Motor neuron (in vitro differentiated cells): ENCODE results near the gene SIGLEC1. TPM values are rescaled to one million over a fixed set of nuclear protein-coding genes. Genes with fewer than 3 reads are reported as not detected.
A peak's percentile ranks its signal among the peaks of the same experiment; 100 is the strongest.

ENCODE experiments used
- ATAC-seq, 8 experiments: fragments of 200-7000 bp; cut with Tn5 transposase; replicated peaks in 6 of 8; 2 replicates each; pipeline ENCODE4 v1.8.0; 2021; ENCODE audit warnings: mild to moderate bottlenecking in 8 of 8, moderate library complexity in 8 of 8
- H3K27ac ChIP-seq, 2 donors: fragments of 250-450 bp; sonication (Bioruptor Pico); 2 replicates each; pipeline ENCODE4 v1.9.0; 2021; ENCODE audit warnings: antibody characterized with exemption in 2 of 2, mild to moderate bottlenecking in 2 of 2, moderate library complexity in 1 of 2
- H3K4me1 ChIP-seq, 2 donors: fragments of 250-450 bp; sonication (Bioruptor Pico); replicated peaks in 1 of 2; 2 replicates each; pipeline ENCODE4 v1.6.1; 2021; ENCODE audit warnings: antibody characterized with exemption in 2 of 2, mild to moderate bottlenecking in 2 of 2, moderate library complexity in 1 of 2
- H3K4me3 ChIP-seq, 5 donors: fragments of 250-450 bp; sonication (Bioruptor Pico); 2 replicates each; pipeline ENCODE4 v1.9.0; 2021; ENCODE audit warnings: antibody characterized with exemption in 5 of 5, mild to moderate bottlenecking in 5 of 5, moderate library complexity in 4 of 5
- WGBS, 10 experiments: fragments of 450-650 bp; shearing (Covaris generic); methylation state at CpG; one replicate each; pipeline ENCODE4 v1.0.0; 2022; 5-methylcytosine and 5-hydroxymethylcytosine counted together
- in situ Hi-C, 9 experiments: fragments of 400-800 bp; cut with MboI; loops; one replicate each; pipeline ENCODE4 v1.15.0; 2021; ENCODE audit warnings: low sequenced_read_pairs in 9 of 9, low pct_unique_long_range_greater_than_20kb in 2 of 9; ENCODE audit not compliant: unreplicated experiment in 9 of 9
- total RNA-seq, 8 experiments: library from RNA; unstranded; fragments of 300-600 nt; gene quantifications; 2 replicates each; pipeline versions ENCODE4 v1.2.3 to v1.2.4, GENCODE V29; 2022

Gene SIGLEC1
- total RNA-seq, 8 experiments from 2014 or later: 0.07 to 0.66 (median 0.31) TPM

DNA sequence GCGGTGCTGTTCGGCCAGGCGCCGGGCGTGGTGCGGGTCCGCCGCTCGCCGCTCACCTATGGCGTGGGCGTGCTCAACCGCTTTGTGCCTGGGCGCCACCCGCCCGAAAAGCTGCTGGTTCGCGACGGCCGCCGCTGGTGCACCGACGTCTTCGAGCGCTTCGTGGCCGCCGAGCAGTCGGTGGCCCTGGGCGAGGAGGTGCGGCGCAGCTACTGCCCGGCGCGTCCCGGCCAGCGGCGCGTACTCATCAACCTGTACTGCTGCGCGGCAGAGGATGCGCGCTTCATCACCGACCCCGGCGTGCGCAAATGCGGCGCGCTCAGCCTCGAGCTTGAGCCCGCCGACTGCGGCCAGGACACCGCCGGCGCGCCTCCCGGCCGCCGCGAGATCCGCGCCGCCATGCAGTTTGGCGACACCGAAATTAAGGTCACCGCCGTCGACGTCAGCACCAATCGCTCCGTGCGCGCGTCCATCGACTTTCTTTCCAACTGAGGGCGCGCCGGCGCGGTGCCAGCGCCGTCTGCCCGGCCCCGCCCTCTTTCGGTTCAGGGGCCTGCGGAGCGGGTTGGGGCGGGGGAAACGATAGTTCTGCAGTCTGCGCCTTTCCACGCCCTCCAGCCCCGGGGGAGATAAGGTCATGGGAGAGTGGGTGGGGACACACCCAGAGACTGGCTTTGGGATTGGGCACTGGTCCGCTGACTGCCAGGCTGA, 39.4 kb upstream of the SIGLEC1 start:
- 16 to 98% (median 91%) methylated on average over 4 to 58 of the region's 95 CpGs; no CpG with 5 or more reads in 5 of the 10 experiments for WGBS, 10 experiments

DNA sequence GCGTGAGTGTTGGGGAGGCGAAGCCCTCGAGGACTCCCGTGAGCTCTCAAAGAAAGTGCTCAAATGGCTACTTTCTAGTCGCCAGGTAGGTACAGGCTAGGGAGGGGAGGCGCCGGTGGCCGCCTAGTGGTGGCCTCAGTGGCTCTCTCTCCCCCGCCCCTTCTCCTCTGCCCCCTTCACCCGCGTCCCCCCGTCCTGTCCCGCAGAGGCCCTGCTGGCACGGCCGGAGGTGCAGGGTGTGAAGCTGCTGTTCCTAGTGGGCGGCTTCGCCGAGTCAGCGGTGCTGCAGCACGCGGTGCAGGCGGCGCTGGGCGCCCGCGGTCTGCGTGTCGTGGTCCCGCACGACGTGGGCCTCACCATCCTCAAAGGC, 38.9 kb upstream of the SIGLEC1 start:
- 93 to 100% methylated on average over 1 to 3 of the region's 31 CpGs; no CpG with 5 or more reads in 8 of the 10 experiments for WGBS, 10 experiments
- peaks cover 0 to 4% of the 10 kb centered on the region in 2 donors for H3K4me1 ChIP-seq
- in situ Hi-C loops: no loop called here
- no peak overlapping the region for H3K27ac ChIP-seq
- no peak overlapping the region for H3K4me3 ChIP-seq
- no peak for ATAC-seq

More for the DNA sequence above, 39.4 kb upstream of the SIGLEC1 start:
- in situ Hi-C loops: no loop called here
- H3K4me3 ChIP-seq: peak overlapping the region in 1 of 5 donors; percentile 13
- peak in 2 of 8 experiments; percentile 17 to 60 for ATAC-seq
- no peak overlapping the region for H3K27ac ChIP-seq
- peaks cover 0 to 4% of the 10 kb centered on the region in 2 donors for H3K4me1 ChIP-seq

DNA sequence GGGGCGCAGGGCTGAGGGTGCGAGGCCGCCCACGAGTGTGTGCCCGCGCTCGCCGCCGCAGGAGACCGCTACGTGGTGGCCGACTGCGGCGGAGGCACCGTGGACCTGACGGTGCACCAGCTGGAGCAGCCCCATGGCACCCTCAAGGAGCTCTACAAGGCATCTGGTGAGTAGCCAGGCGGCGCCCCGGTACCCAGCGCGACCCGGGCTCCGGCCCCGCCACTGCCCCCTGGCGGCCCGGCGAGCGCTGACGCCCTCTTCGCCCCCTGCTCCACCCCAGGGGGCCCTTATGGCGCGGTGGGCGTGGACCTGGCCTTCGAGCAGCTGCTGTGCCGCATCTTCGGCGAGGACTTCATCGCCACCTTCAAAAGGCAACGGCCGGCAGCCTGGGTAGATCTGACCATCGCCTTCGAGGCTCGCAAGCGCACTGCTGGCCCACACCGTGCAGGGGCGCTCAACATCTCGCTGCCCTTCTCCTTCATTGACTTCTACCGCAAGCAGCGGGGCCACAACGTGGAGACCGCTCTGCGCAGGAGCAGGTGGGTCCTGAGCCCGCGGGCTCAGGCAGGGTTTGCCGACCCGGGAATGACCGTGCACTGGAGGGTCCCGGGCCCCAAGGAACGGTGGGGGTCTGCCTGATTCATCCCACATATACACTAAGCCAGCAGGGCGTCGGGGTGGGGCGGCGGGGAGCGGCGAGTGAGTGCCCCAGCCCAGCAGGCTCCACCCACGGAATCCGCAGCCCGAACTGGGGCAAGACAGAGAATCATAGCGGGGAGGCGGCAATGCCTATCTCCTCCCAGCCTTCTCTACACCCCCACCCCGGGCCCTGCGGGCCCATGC, 37.5 kb upstream of the SIGLEC1 start:
- ATAC-seq: peak in 5 of 8 experiments; percentile 12 to 75 (median 38)
- H3K4me3 ChIP-seq: peak overlapping the region in 1 of 5 donors; percentile 10
- H3K4me1 ChIP-seq: peaks cover 0 to 7% of the 10 kb centered on the region in 2 donors
- WGBS, 10 experiments: 60 to 80% methylated on average over 4 to 14 of the region's 72 CpGs; no CpG with 5 or more reads in 8 of the 10 experiments
- H3K27ac ChIP-seq: no peak overlapping the region
- in situ Hi-C loops: no loop called here

- no peak for ATAC-seq
- no peak overlapping the region for H3K4me3 ChIP-seq
- in situ Hi-C loops: no loop called here
- 81% methylated on average over 5 of the region's 24 CpGs; no CpG with 5 or more reads in 9 of the 10 experiments for WGBS, 10 experiments
- H3K27ac ChIP-seq: no peak overlapping the region
- peaks cover 0 to 7% of the 10 kb centered on the region in 2 donors for H3K4me1 ChIP-seq
These were observed 36.8 kb upstream of the SIGLEC1 start for GRCh38 chr20:3749087-3749688.

DNA sequence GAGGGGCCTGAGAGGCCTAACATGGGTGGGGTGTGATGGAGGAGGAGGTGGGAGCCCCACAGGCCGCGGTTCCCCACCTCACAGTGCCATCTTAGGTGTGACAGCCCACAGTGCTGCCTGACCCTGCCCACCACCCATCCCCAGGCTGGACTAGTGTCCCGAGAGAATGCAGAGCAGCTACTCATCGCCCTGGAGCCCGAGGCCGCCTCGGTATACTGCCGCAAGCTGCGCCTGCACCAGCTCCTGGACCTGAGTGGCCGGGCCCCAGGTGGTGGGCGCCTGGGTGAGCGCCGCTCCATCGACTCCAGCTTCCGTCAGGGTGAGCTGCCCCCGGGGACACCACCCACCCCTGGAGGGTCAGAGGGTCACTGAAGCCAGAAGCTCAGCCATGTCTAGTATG, 35.7 kb upstream of the SIGLEC1 start:
- Histone ChIP-seq H3K4me1 (peaks cover 0 to 7% of the 10 kb centered on the region in 2 donors), H3K27ac (no peak overlapping the region), H3K4me3 (no peak overlapping the region)
- in situ Hi-C loops: no loop called here
- no peak for ATAC-seq
- WGBS, 10 experiments: 80 to 100% methylated on average over 3 to 6 of the region's 16 CpGs; no CpG with 5 or more reads in 8 of the 10 experiments

DNA sequence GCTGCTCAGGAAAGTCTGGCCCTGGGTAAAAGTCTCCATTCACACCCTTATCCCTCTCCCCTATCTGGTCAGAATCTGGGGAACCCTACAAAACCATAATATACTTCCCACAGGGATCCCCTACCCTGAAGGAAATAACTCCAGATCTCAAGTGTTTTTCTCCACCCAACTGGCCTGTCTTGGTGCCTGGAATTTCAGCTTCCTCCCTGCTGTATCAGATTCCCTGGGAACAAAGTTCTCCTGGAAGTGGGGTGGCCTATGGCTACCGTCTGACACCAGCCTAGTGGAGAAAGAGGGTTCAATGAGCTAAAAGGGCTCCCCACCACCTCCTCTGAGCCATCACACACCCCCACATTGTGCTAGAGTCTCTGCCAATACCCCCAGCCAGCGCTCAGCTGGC, 35.1 kb upstream of the SIGLEC1 start:
- ATAC-seq: no peak
- WGBS, 10 experiments: 60 to 100% (median 100%) methylated on average over 1 of the region's 2 CpGs; no CpG with 5 or more reads in 7 of the 10 experiments
- H3K4me1 ChIP-seq: peaks cover 0 to 7% of the 10 kb centered on the region in 2 donors

DNA sequence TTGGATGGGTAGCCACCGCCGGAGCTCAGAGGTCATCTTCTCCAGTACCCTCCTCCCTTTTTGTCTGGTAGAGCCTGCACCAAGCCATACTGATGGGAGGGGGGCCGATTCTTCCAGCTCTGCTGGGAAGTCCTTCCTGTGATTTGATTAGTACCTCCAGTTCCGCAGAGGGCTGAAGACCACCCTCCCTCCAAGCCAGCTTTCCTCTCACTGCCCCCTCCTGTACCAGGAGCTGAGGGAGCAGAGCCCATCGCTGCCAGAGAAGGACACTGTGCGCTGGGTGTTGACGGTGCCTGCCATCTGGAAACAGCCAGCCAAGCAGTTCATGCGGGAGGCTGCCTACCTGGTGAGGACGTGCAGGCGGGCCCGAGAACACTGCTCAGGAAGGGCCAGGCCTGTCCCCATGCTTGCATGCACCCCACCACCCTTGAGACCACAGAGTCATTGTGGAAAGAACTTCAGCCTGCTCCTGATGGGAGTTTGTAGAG, 33.3 kb upstream of the SIGLEC1 start:
- 53 to 100% (median 75%) methylated on average over 1 to 3 of the region's 11 CpGs; no CpG with 5 or more reads in 5 of the 10 experiments for WGBS, 10 experiments
- Histone ChIP-seq H3K27ac (no peak overlapping the region), H3K4me3 (no peak overlapping the region), H3K4me1 (peaks cover 4 to 17% of the 10 kb centered on the region in 2 donors)
- ATAC-seq: no peak
- in situ Hi-C loops: no loop called here

More for the DNA sequence above, 35.1 kb upstream of the SIGLEC1 start:
- Histone ChIP-seq H3K4me3 (no peak overlapping the region), H3K27ac (no peak overlapping the region)
- in situ Hi-C loops: no loop called here

- in situ Hi-C loops: no loop called here
- Histone ChIP-seq H3K27ac (no peak overlapping the region), H3K4me1 (peaks cover 4 to 22% of the 10 kb centered on the region in 2 donors), H3K4me3 (peak overlapping the region in 3 of 5 donors; percentile 13 to 24 (median 21))
- WGBS, 10 experiments: 7 to 12% methylated on average over 5 to 9 of the region's 45 CpGs; no CpG with 5 or more reads in 8 of the 10 experiments
- peak; percentile 51 to 88 (median 84) for ATAC-seq
These were observed 32.6 kb upstream of the SIGLEC1 start for GRCh38 chr20:3744806-3745685.

GRCh38 chr20:3744037-3744436, 31.6 kb upstream of the SIGLEC1 start:
- in situ Hi-C loops: no loop called here
- no peak overlapping the region for H3K27ac ChIP-seq
- 29 to 100% (median 80%) methylated on average over 1 of the region's 1 CpG; no CpG with 5 or more reads in 6 of the 10 experiments for WGBS, 10 experiments
- H3K4me1 ChIP-seq: peaks cover 7 to 29% of the 10 kb centered on the region in 2 donors
- H3K4me3 ChIP-seq: no peak overlapping the region
- no peak for ATAC-seq

GRCh38 chr20:3743251-3743650, 30.9 kb upstream of the SIGLEC1 start:
- Histone ChIP-seq H3K4me3 (no peak overlapping the region), H3K4me1 (peaks cover 7 to 31% of the 10 kb centered on the region in 2 donors), H3K27ac (no peak overlapping the region)
- 50 to 100% (median 100%) methylated on average over 1 to 2 of the region's 2 CpGs; no CpG with 5 or more reads in 1 of the 10 experiments for WGBS, 10 experiments
- no peak for ATAC-seq
- in situ Hi-C loops: no loop called here

DNA sequence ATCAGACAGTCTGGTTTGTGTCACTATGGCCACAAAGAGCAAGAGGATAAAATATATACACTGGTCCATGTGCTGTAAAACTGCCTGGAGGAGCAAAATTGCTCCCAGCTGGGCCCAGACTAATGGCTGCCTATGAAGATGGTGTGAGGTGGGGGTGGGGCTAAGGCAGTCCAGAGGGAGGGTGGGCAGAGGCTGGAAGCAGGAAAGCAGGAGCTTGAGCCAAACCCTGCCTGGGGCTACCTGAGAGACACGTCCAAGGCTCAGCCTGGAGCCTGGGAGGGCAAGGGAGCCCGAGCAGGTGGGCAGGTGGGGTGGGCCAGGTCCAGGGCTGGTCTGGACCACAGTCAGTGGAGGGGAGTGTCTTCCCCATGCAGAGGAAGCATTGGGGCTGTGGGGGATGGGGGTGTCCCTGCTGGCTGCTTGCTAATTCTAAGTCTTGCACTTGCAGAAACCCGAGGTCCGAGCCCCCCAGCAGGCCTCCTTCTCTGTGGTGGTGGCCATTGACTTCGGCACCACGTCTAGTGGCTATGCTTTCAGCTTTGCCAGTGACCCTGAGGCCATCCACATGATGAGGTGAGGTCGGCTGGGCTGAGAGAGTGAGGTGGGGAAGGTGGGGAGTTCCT, 29.5 kb upstream of the SIGLEC1 start:
- WGBS, 10 experiments: 29 to 40% methylated on average over 2 of the region's 7 CpGs; no CpG with 5 or more reads in 8 of the 10 experiments
- in situ Hi-C loops: no loop called here
- peak overlapping the region in 1 of 2 donors; percentile 57 for H3K27ac ChIP-seq
- no peak overlapping the region for H3K4me3 ChIP-seq
- peaks cover 7 to 34% of the 10 kb centered on the region in 2 donors for H3K4me1 ChIP-seq
- ATAC-seq: peak in 1 of 8 experiments; percentile 17
